NT2/D1 (cell line): ENCODE data around the gene PHC2.
A peak's percentile ranks its signal among the peaks of the same experiment; 100 is the strongest.

Experiments
- DNase-seq: peaks from one replicate; pipeline ENCODE4 v3.0.0-alpha.2; 2011; ENCODE audit warnings: low read depth, low spot score
- H3K27me3 ChIP-seq: 2 replicates; pipeline ENCODE4 v1.6.0; 2011; ENCODE audit warnings: mild to moderate bottlenecking; ENCODE audit not compliant: insufficient read length, insufficient read depth
- H3K36me3 ChIP-seq: 2 replicates; pipeline ENCODE4 v1.6.1; 2011; ENCODE audit warnings: mild to moderate bottlenecking, low read length, mixed read lengths; ENCODE audit not compliant: insufficient read depth, insufficient read length
- H3K4me1 ChIP-seq: 2 replicates; pipeline ENCODE4 v1.5.1; 2011; ENCODE audit not compliant: insufficient read depth, insufficient read length
- H3K4me3 ChIP-seq: 2 replicates; pipeline ENCODE4 v1.5.1; 2011; ENCODE audit warnings: low read depth; ENCODE audit not compliant: insufficient read length
- H3K9ac ChIP-seq: 2 replicates; pipeline ENCODE4 v1.6.0; 2011; ENCODE audit warnings: low read depth; ENCODE audit not compliant: insufficient read length
- H3K9me3 ChIP-seq: 2 replicates; pipeline ENCODE4 v1.5.1; 2011; ENCODE audit warnings: mild to moderate bottlenecking, low read length; ENCODE audit not compliant: insufficient read depth
- SUZ12 ChIP-seq: IDR thresholded peaks from 2 replicates; pipeline ENCODE4 v1.6.1; 2011; ENCODE audit not compliant: insufficient read length, insufficient read depth; ENCODE audit errors: extremely low read depth
- YY1 ChIP-seq: IDR thresholded peaks from 2 replicates; pipeline ENCODE4 v1.6.1; 2011; ENCODE audit not compliant: insufficient read length, insufficient read depth
- ZNF274 ChIP-seq: IDR thresholded peaks from 2 replicates; pipeline ENCODE4 v1.6.1; 2011; ENCODE audit warnings: mild to moderate bottlenecking, low read depth, low read length

PHC2 gene

DNA sequence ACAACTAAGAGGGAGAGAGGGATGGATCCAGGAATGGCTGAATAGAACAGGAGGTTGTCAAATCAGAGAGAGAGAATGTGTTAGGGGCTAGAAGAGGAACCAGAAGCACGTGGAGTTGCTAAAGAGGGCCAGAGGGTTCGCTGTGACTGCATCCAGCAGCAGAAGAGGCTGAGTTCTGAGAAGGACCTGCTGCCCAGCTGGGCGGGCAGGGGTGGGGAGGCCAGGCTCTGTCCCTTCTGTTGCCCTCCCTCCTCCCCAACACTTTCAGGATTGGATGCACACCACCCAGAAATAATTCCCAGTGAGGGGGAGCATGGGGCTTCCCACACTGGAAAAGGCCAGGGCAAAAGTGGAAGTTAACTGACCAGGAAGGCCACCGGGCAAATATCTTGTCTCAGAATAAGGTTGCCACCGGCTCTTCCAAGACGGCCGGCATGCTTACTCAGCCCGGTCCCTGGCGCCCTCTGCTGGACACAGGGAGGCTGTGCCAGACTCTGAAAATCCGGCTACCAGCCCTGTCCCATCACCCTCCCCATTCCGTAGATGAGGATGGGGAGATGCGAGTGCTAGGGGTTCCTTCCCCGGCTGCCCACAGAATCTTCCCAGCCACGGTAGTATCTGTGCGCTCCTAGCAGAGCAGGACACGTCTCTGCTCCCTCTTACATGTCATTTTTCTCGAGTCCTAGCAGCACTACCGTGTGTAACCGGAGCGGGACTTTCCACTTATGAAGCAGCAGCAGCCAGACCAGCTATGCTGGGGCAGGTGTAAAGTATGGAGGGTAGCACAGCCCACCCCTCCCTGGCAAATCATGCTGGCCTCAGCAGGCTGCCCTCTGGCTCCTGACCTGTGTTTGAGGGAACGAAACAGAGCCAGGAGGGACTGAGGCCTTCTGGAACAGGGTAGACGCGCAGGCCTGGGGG is 63.1 kb downstream of the PHC2 start:
- no peak overlapping the region for H3K4me3 ChIP-seq
- no peak overlapping the region for H3K9ac ChIP-seq
- peaks cover 27% of the 10 kb centered on the region for H3K4me1 ChIP-seq
- no peaks in the 10 kb centered on the region for H3K27me3 ChIP-seq
- no peak for TF ChIP-seq SUZ12
- TF ChIP-seq ZNF274, result no peak
- TF ChIP-seq YY1, result no peak
- no peaks in the 10 kb centered on the region for H3K9me3 ChIP-seq
- DNase-seq, result peak; percentile 81
- peaks cover 14% of the 10 kb centered on the region for H3K36me3 ChIP-seq

GRCh38 chr1:33366762-33367484 is 64.0 kb downstream of the PHC2 start:
- Histone ChIP-seq H3K27me3 (no peaks in the 10 kb centered on the region), H3K4me1 (peaks cover 20% of the 10 kb centered on the region), H3K4me3 (no peak overlapping the region), H3K9ac (no peak overlapping the region), H3K9me3 (no peaks in the 10 kb centered on the region), H3K36me3 (peaks cover 9% of the 10 kb centered on the region)
- DNase-seq, result no peak
- TF ChIP-seq SUZ12, result no peak
- TF ChIP-seq ZNF274, result no peak
- TF ChIP-seq YY1, result no peak

DNA sequence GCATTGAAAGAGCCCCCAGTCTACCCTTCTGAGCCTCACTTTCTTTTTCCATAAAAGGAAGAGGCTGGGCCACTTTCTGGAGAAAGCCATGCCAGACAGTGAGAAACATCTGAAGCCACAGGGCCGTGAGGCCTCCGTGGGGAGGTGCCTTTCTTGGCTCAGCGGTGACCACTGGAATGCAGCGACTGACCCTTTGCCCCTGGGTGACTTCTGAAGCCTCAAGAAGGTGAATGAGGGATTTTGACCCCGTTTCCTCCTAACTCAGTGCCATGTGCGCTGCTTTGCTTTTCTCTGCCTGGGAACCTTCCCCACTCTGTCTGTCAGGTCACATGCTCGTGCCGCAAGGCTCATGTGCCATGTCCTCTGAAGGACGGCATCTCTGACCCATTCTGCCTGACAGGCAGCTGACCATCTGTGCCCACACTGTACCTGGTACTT is 65.3 kb downstream of the PHC2 start:
- no peak for DNase-seq
- Histone ChIP-seq H3K4me1 (peaks cover 22% of the 10 kb centered on the region), H3K27me3 (no peaks in the 10 kb centered on the region), H3K36me3 (peaks cover 6% of the 10 kb centered on the region), H3K9me3 (no peaks in the 10 kb centered on the region), H3K9ac (no peak overlapping the region), H3K4me3 (no peak overlapping the region)
- TF ChIP-seq YY1 (no peak), SUZ12 (no peak), ZNF274 (no peak)

DNA sequence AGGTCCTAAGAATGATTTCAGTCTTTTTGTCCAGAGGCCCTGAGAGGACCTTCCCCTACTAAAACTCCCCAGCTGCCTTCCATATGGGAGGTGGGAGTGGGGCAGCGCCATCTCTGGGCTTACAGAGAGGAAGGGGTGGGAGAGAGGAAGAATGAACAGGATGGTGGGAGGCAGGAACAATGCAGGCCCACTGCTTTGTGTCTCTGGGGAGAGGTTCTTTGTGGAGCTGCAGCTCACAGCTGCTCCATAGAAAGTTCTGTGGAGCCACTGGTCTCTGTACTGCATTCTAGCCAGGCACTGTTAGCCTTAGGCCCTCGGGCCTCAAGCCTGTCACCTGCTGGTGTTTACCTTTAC is 66.4 kb downstream of the PHC2 start:
- H3K4me3 ChIP-seq, result no peak overlapping the region
- peaks cover 6% of the 10 kb centered on the region for H3K36me3 ChIP-seq
- H3K9ac ChIP-seq, result no peak overlapping the region
- DNase-seq, result no peak
- no peaks in the 10 kb centered on the region for H3K9me3 ChIP-seq
- TF ChIP-seq YY1 (no peak), ZNF274 (no peak), SUZ12 (no peak)
- H3K4me1 ChIP-seq, result peaks cover 26% of the 10 kb centered on the region
- no peaks in the 10 kb centered on the region for H3K27me3 ChIP-seq

DNA sequence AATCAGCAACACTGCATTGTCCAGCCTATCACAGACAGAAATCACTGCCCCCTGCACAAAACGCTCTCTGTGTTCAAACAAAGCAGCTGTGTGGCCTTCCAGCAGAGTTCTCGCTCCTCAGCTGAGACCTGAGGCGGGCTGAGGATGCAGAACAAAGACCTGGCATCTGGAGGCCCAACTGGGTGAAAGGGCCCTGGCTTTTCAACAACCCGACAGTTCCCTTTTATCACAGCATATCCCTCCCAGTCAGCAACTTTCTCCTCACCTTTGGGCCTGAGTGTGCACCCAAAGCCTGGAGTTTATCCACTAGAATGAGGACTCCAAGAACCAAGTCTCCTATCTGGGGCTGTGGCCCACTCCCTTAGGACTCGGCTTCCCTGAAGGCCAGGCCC is 67.4 kb downstream of the PHC2 start:
- DNase-seq, result no peak
- H3K27me3 ChIP-seq, result no peaks in the 10 kb centered on the region
- peaks cover 26% of the 10 kb centered on the region for H3K4me1 ChIP-seq
- H3K4me3 ChIP-seq, result peak overlapping the region; percentile 9
- H3K9me3 ChIP-seq, result peaks cover 5% of the 10 kb centered on the region; the same call in 1 of the 2 replicates
- peaks cover 3% of the 10 kb centered on the region for H3K36me3 ChIP-seq
- H3K9ac ChIP-seq, result peak overlapping the region; percentile 76
- TF ChIP-seq ZNF274 (no peak), YY1 (no peak), SUZ12 (no peak)

GRCh38 chr1:33363021-33363420 is 67.9 kb downstream of the PHC2 start:
- peaks cover 3% of the 10 kb centered on the region for H3K36me3 ChIP-seq
- H3K9ac ChIP-seq, result peak overlapping the region; percentile 76
- peaks cover 5% of the 10 kb centered on the region; the same call in 1 of the 2 replicates for H3K9me3 ChIP-seq
- peaks cover 24% of the 10 kb centered on the region for H3K4me1 ChIP-seq
- no peak overlapping the region for H3K4me3 ChIP-seq
- TF ChIP-seq SUZ12 (no peak), YY1 (no peak), ZNF274 (no peak)
- DNase-seq, result no peak
- H3K27me3 ChIP-seq, result no peaks in the 10 kb centered on the region

DNA sequence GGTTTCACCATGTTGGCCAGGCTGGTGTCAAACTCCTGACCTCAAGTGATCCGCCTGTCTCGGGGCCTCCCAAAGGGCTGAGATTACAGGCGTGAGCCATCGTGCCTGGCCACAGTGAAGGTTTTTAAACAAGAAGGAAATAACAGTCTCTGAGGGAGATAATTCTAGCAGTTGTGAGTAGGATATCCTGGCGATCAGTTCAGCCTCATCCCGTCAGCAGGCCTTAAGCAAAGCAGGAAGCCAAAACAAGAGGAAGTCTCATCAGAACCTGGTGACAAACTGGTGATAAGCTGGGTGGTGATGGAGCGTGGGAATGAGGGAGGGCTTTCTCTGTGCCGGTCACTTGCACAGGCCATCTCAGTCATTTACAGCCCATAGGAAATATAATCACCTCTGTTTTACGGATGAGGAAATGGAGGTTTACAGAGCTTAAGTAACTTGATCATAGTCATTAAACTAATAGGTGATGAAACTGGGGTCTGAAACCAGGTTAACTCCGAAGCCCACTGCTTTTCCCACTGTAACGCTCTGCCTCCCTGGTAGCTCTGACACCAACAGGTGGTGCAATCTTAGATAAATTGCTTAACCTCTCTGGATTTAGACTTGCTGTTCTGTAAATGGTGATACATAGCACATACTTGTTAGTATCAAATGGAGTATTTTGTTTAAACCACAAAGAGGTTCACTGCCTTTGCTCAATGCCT is 69.2 kb downstream of the PHC2 start:
- Histone ChIP-seq H3K9me3 (peaks cover 14% of the 10 kb centered on the region), H3K27me3 (no peaks in the 10 kb centered on the region), H3K4me3 (no peak overlapping the region), H3K9ac (no peak overlapping the region), H3K36me3 (no peaks in the 10 kb centered on the region), H3K4me1 (peaks cover 22% of the 10 kb centered on the region)
- TF ChIP-seq SUZ12 (no peak), ZNF274 (no peak), YY1 (no peak)
- DNase-seq, result no peak
